Endothelial cell of umbilical vein (primary cell): Measurements from ENCODE around the gene DIP2A.

Experiments
- EZH2 ChIP-seq: IDR thresholded peaks from 2 replicates; pipeline ENCODE4 v1.6.1; 2012; ENCODE audit warnings: borderline replicate concordance, low read depth, mild to moderate bottlenecking, moderate library complexity, low read length, inconsistent platforms; ENCODE audit not compliant: severe bottlenecking
- POLR2A ChIP-seq: IDR thresholded peaks from 2 replicates; pipeline ENCODE4 v1.6.1; 2012; ENCODE audit warnings: low read depth, mild to moderate bottlenecking, control low read depth, low read length
- TF ChIP-seq, protein P1 (sequence below), 2 donors: IDR thresholded peaks; 1 replicate in 1 of 2; 2 replicates in 1 of 2; pipeline ENCODE4 v1.5.1; 2011; ENCODE audit warnings: low read length in 2 of 2, mild to moderate bottlenecking in 2 of 2, moderate library complexity in 2 of 2, control low read depth in 1 of 2, inconsistent platforms in 1 of 2, low read depth in 1 of 2; ENCODE audit not compliant: insufficient read depth in 1 of 2; ENCODE audit errors: extremely low read depth in 1 of 2

DNA sequence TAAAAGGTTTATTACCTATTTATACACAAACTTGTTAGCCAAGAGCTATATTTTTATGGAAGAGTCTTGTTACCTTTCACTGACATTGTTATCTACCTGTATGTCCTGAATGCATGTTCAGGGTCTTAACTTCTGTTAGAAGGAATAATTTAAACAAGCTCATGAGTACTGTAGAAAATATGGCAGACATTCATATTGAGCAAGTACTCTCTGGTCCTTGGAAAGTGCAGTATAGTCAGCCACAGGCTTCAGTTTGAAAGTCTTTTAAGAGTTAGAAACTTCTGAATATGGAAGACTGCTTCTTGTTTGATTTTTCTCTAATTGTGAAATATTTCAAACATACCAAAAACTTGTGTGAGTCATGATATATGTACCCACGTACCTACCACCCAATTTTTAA lies 16.6 kb downstream of the DIP2A start:
- TF ChIP-seq POLR2A (no peak), EZH2 (no peak)
- TF ChIP-seq, protein P1, sequence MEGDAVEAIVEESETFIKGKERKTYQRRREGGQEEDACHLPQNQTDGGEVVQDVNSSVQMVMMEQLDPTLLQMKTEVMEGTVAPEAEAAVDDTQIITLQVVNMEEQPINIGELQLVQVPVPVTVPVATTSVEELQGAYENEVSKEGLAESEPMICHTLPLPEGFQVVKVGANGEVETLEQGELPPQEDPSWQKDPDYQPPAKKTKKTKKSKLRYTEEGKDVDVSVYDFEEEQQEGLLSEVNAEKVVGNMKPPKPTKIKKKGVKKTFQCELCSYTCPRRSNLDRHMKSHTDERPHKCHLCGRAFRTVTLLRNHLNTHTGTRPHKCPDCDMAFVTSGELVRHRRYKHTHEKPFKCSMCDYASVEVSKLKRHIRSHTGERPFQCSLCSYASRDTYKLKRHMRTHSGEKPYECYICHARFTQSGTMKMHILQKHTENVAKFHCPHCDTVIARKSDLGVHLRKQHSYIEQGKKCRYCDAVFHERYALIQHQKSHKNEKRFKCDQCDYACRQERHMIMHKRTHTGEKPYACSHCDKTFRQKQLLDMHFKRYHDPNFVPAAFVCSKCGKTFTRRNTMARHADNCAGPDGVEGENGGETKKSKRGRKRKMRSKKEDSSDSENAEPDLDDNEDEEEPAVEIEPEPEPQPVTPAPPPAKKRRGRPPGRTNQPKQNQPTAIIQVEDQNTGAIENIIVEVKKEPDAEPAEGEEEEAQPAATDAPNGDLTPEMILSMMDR (IDR thresholded peaks at IDR 0.05; ENCODE audit: extremely low read depth in 1 of 2, insufficient read depth in 1 of 2, low read depth in 1 of 2, low read length in 2 of 2), result no peak
